ENCODE data around the gene BCKDK. TPM values are rescaled to one million over a fixed set of nuclear protein-coding genes. Genes with fewer than 3 reads are reported as not detected.

BCKDK gene
- total and polyA plus RNA-seq, 2 of the 8 experiments (the other 6 are each of a cell fraction or from before 2014, with no cell fraction given) = 49.6 to 77.1 TPM

- TF ChIP-seq CTBP2 (IDR thresholded peaks at IDR 0.05; ENCODE audit: borderline replicate concordance, insufficient read depth, insufficient read length, low read length) (no peak), GTF2F1 (IDR thresholded peaks at IDR 0.05; ENCODE audit: borderline replicate concordance, low read depth, low read length) (no peak), POLR2AphosphoS5 (IDR thresholded peaks at IDR 0.05; ENCODE audit: low read depth, low read length) (peak; percentile 21; the same call in 1 of the 2 replicates), ZNF274 (IDR thresholded peaks at IDR 0.05; ENCODE audit: borderline replicate concordance, extremely low read depth, low read length) (no peak), USF2 (IDR thresholded peaks at IDR 0.05; ENCODE audit: low read length) (no peak), RBBP5 (IDR thresholded peaks at IDR 0.05; ENCODE audit: borderline replicate concordance, low read depth, low read length) (no peak)
Measured at GRCh38 chr16:31074814-31075183, 33.4 kb upstream of the BCKDK start (continued).
